ENCODE measurements around the gene METTL24.
"Not testable (repeated sequence)": the region's sequence is repeated elsewhere in the genome, so short reads cannot be mapped to it uniquely, and the experiment has no call there.

The METTL24 gene

GRCh38 chr6:110250058-110250457 is 108.1 kb downstream of the METTL24 start:
- no peak for DNase-seq

- no peak for DNase-seq
Observed at GRCh38 chr6:110246900-110247546, 111.1 kb downstream of the METTL24 start.

GRCh38 chr6:110246378-110246777 is 111.8 kb downstream of the METTL24 start:
- DNase-seq, result no peak

GRCh38 chr6:110244621-110245020 is 113.5 kb downstream of the METTL24 start:
- not testable (repeated sequence) for DNase-seq

- no peak for DNase-seq
Observed at GRCh38 chr6:110239526-110240274, 118.4 kb downstream of the METTL24 start.

- not testable (repeated sequence) for DNase-seq
Observed at GRCh38 chr6:110236007-110236406, 122.1 kb downstream of the METTL24 start.

GRCh38 chr6:110233770-110234374 is 124.3 kb downstream of the METTL24 start:
- no peak for DNase-seq

- no peak for DNase-seq
Observed at GRCh38 chr6:110232450-110232849, 125.7 kb downstream of the METTL24 start.

GRCh38 chr6:110226261-110226660 is 131.9 kb downstream of the METTL24 start:
- DNase-seq, result no peak

GRCh38 chr6:110221738-110222137 is 136.4 kb downstream of the METTL24 start:
- no peak for DNase-seq

- DNase-seq, result no peak
Observed at GRCh38 chr6:110217266-110217665, 140.9 kb downstream of the METTL24 start.

GRCh38 chr6:110216140-110216539 is 142.0 kb downstream of the METTL24 start:
- no peak for DNase-seq

GRCh38 chr6:110214338-110214737 is 143.8 kb downstream of the METTL24 start:
- DNase-seq, result no peak

GRCh38 chr6:110211753-110212152 is 146.4 kb downstream of the METTL24 start:
- no peak for DNase-seq

GRCh38 chr6:110207652-110208051 is 150.5 kb downstream of the METTL24 start:
- DNase-seq, result no peak

GRCh38 chr6:110201151-110201884 is 156.8 kb downstream of the METTL24 start:
- DNase-seq, result no peak

GRCh38 chr6:110198561-110198960 is 159.6 kb downstream of the METTL24 start:
- DNase-seq, result no peak

GRCh38 chr6:110196874-110197273 is 161.3 kb downstream of the METTL24 start:
- DNase-seq, result no peak

- no peak for DNase-seq
Observed at GRCh38 chr6:110195639-110196038, 162.5 kb downstream of the METTL24 start.
